ENCODE measurements around the gene RO60. TPM values are rescaled to one million over a fixed set of nuclear protein-coding genes. Genes with fewer than 3 reads are reported as not detected.

RO60 gene
- total and polyA plus RNA-seq, 2 of the 13 experiments (the other 11 are each of a cell fraction or from before 2014, with no cell fraction given) = 20.3 to 53.7 TPM

DNA sequence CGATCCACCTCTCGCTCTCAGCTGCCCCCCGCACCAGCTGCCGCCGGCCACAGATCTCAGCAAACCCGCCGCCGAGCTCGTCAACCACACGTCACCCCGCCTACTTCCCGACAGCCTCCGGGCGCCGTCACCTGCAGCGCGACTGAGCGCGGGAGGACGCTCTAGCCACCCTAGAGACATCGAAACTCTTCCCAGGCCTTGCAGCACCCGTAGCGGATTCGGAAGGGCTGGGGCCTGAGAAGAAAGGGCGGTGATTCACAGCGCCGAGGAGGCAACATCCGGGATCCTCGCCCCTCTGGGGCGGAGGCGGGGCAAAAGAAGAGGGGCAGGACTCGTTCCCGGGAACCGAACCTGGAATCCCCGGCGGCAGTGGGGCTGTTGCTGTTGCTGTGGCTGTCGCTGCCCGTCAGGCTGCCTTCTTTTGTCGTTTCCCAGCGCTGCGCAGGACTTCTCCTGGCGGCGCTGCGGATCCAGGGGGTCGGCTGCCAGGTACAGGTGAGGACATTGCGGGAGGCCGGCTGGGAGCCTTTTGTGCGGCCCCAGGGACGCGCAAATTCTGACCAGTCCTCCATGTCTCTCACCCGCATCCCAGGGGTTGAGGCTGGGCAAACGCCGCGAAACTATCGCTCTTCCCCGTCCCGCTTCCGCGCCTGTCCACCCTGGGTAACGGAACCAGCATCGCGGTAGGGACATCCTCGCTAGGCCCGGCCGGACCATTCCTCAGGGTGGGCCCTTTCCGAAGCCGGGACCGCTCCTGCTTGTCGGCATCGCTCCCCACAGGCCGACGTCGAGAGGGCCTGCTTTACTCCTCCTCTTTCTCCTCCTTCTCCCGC lies at the start of gene RO60, which contains the start of gene UCHL5 (continued):
- TF ChIP-seq, protein P1, sequence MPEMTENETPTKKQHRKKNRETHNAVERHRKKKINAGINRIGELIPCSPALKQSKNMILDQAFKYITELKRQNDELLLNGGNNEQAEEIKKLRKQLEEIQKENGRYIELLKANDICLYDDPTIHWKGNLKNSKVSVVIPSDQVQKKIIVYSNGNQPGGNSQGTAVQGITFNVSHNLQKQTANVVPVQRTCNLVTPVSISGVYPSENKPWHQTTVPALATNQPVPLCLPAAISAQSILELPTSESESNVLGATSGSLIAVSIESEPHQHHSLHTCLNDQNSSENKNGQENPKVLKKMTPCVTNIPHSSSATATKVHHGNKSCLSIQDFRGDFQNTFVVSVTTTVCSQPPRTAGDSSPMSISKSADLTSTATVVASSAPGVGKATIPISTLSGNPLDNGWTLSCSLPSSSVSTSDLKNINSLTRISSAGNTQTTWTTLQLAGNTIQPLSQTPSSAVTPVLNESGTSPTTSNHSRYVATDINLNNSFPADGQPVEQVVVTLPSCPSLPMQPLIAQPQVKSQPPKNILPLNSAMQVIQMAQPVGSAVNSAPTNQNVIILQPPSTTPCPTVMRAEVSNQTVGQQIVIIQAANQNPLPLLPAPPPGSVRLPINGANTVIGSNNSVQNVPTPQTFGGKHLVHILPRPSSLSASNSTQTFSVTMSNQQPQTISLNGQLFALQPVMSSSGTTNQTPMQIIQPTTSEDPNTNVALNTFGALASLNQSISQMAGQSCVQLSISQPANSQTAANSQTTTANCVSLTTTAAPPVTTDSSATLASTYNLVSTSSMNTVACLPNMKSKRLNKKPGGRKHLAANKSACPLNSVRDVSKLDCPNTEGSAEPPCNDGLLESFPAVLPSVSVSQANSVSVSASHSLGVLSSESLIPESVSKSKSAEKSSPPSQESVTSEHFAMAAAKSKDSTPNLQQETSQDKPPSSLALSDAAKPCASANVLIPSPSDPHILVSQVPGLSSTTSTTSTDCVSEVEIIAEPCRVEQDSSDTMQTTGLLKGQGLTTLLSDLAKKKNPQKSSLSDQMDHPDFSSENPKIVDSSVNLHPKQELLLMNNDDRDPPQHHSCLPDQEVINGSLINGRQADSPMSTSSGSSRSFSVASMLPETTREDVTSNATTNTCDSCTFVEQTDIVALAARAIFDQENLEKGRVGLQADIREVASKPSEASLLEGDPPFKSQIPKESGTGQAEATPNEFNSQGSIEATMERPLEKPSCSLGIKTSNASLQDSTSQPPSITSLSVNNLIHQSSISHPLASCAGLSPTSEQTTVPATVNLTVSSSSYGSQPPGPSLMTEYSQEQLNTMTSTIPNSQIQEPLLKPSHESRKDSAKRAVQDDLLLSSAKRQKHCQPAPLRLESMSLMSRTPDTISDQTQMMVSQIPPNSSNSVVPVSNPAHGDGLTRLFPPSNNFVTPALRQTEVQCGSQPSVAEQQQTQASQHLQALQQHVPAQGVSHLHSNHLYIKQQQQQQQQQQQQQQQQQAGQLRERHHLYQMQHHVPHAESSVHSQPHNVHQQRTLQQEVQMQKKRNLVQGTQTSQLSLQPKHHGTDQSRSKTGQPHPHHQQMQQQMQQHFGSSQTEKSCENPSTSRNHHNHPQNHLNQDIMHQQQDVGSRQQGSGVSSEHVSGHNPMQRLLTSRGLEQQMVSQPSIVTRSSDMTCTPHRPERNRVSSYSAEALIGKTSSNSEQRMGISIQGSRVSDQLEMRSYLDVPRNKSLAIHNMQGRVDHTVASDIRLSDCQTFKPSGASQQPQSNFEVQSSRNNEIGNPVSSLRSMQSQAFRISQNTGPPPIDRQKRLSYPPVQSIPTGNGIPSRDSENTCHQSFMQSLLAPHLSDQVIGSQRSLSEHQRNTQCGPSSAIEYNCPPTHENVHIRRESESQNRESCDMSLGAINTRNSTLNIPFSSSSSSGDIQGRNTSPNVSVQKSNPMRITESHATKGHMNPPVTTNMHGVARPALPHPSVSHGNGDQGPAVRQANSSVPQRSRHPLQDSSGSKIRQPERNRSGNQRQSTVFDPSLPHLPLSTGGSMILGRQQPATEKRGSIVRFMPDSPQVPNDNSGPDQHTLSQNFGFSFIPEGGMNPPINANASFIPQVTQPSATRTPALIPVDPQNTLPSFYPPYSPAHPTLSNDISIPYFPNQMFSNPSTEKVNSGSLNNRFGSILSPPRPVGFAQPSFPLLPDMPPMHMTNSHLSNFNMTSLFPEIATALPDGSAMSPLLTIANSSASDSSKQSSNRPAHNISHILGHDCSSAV (CRISPR knock-in tag; IDR thresholded peaks at IDR 0.05; ENCODE audit: borderline replicate concordance) = peak; percentile 77; the same call in 1 of the 2 replicates
- peak; percentile 90 for TF ChIP-seq HIVEP1 (CRISPR knock-in tag; IDR thresholded peaks at IDR 0.05)
- TF ChIP-seq HNRNPL (IDR thresholded peaks at IDR 0.05; ENCODE audit: low read depth, low read length) = no peak; the same call in 1 of the 2 replicates
- peak; percentile 85; the same call in 1 of the 2 replicates for TF ChIP-seq KDM4B (CRISPR knock-in tag; IDR thresholded peaks at IDR 0.05)
- TF ChIP-seq, protein P2, sequence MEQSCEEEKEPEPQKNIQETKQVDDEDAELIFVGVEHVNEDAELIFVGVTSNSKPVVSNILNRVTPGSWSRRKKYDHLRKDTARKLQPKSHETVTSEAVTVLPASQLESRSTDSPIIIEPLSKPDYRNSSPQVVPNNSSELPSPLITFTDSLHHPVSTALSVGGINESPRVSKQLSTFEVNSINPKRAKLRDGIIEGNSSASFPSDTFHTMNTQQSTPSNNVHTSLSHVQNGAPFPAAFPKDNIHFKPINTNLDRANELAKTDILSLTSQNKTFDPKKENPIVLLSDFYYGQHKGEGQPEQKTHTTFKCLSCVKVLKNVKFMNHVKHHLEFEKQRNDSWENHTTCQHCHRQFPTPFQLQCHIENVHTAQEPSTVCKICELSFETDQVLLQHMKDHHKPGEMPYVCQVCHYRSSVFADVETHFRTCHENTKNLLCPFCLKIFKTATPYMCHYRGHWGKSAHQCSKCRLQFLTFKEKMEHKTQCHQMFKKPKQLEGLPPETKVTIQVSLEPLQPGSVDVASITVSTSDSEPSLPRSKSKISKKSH (CRISPR knock-in tag; IDR thresholded peaks at IDR 0.05; ENCODE audit: borderline replicate concordance) = peak; percentile 71; the same call in 1 of the 2 replicates
- TF ChIP-seq ZNF274 (CRISPR knock-in tag; IDR thresholded peaks at IDR 0.05) = no peak; the same call in none of the 2 replicates
- peak; percentile 74; the same call in 1 of the 2 replicates for TF ChIP-seq BRCA1 (CRISPR knock-in tag; IDR thresholded peaks at IDR 0.05)
- peak; percentile 84 for TF ChIP-seq ZNF205 (CRISPR knock-in tag; IDR thresholded peaks at IDR 0.05)
- TF ChIP-seq ETV6 (CRISPR knock-in tag; conservative IDR thresholded peaks at IDR 0.05) = peak; percentile 73
- no peak for TF ChIP-seq SSRP1 (CRISPR knock-in tag; IDR thresholded peaks at IDR 0.05)
- peak; percentile 86 for TF ChIP-seq CBFB (CRISPR knock-in tag; IDR thresholded peaks at IDR 0.05)
- TF ChIP-seq SNAPC4 (CRISPR knock-in tag; IDR thresholded peaks at IDR 0.05) = peak; percentile 72; the same call in 1 of the 2 replicates
- TF ChIP-seq HOXD1 (CRISPR knock-in tag; IDR thresholded peaks at IDR 0.05) = peak; percentile 86

Data from HepG2 (cell line).